ENCODE results near the gene ENTHD1. TPM values are rescaled to one million over a fixed set of nuclear protein-coding genes. Genes with fewer than 3 reads are reported as not detected.

Gene ENTHD1, protein sequence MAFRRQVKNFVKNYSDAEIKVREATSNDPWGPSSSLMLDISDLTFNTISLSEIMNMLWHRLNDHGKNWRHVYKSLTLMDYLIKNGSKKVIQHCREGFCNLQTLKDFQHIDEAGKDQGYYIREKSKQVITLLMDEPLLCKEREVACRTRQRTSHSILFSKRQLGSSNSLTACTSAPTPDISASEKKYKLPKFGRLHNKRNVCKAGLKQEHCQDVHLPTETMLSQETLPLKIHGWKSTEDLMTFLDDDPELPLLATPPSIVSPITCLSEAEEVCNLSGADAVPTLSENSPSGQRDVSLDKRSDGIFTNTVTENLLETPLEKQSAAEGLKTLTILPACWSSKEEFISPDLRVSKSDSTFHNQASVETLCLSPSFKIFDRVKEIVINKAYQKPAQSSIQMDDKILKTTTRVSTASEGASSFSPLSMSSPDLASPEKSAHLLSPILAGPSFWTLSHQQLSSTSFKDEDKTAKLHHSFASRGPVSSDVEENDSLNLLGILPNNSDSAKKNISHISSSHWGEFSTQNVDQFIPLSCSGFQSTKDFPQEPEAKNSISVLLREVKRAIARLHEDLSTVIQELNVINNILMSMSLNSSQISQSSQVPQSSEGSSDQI
- total RNA-seq = not detected in 2 replicates

DNA sequence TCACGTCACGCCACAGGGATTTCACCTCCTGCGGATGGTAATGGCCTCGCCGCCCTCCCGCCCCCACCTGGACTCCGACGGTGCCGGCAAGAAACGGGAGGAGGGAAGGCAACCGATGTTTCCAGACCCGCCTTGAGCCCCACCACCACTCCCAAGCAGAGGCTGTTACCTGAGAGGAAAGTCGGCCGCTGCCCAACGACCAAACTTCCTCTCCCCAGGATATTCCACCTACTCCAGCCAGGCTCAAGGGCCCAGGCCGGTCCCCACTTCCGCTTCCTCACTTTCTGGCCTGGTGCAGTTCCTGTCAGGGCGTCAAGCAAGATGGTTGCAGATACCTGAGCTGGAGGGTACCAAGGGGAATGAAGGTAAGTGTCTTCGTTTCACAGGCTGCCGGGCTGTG lies at the start of gene ENTHD1:
ENTHD1 (minus strand) TSS at position 235 of the 400 bp plus-strand sequence. CDS start 6,012 bp downstream, outside the sequence.

DNA sequence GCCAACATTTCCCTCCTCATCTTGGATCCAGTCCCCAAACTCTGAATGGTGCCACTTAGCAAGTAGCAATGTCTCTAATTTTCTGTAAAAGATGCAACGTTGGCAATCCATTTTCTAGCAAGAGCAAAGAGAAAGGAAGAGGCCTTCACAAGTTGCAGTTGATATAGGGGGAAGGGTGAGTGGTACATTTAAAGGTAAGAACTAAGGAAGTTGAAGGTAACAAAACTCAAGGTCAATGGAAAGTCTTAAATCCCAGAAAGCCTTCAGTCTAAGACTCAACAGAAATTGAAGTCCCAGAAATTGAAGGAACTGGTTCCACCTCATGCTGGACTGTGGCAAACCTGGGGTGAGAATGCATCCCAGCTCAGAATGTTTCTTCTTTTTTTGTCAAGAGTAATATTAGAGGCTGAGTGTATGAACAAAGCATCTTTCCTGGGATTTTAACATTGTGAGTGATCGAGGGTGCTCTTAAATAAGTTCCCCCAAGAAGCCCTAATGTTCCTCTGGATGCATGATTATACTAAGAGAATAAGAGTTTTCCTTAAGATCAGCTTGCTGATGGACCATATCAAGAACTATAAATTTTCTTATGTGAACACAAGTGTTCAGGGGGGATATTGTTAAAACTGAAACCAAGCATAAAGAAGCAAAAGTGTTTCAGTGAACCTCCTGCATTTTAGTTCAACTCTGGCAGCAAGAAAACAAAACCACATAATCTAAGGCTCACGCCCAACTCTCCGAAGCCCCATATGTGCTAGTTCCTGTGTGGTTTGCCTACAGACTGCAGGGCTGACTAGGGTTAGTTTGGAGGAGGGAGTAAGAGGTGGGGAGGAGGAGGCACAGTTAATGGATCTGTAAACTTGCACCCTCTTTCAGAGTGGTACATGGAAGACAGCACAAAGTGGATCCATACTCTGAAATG lies 7.0 kb upstream of the ENTHD1 start, which contains the start of gene GRAP2:
GRAP2 (plus strand) TSS at position 779 of the 922 bp plus-strand sequence. CDS start 46,023 bp downstream, outside the sequence.

Other genes with a start within 250 kb of the ENTHD1 start
- not detected in 2 replicates for gene GRAP2, start 7.3 kb upstream of the ENTHD1 start, total RNA-seq
- gene TMA7B, start 66.6 kb upstream of the ENTHD1 start, total RNA-seq = not detected in 2 replicates
- gene FAM83F, start 101.2 kb upstream of the ENTHD1 start, total RNA-seq = not detected in 2 replicates